IMR-90 (cell line): ENCODE measurements around the gene DEAF1. TPM values are rescaled to one million over a fixed set of nuclear protein-coding genes. Genes with fewer than 3 reads are reported as not detected.

Experiments
- ATAC-seq: fragments of 200-7000 bp; cut with Tn5 transposase; 2 replicates; pipeline ENCODE4 v1.9.1; 2020; ENCODE audit warnings: low read depth, mild to moderate bottlenecking, moderate library complexity
- BruUV-seq: library from RNA; stranded (reverse); fragments of 400-500 nt; replicated peaks from 2 replicates; lab custom pipeline; 2021; lab: Mats Ljungman, UMichigan
- CTCF ChIA-PET: fragments of 300-600 bp; formaldehyde crosslinking; extraction: SDS; loops from one replicate; lab custom pipeline; 2021; ENCODE audit warnings: antibody characterized with exemption; lab: Yijun Ruan, JAX
- POLR2A ChIA-PET: fragments of 300-600 bp; sonication (Branson Sonifier 250); formaldehyde crosslinking; loops from one replicate; lab custom pipeline; 2022; ENCODE audit warnings: antibody characterized with exemption; ENCODE audit not compliant: unreplicated experiment; lab: Charles Lee
- DNase-seq: peaks from one replicate; pipeline ENCODE4 v3.0.0; 2013
- H2AFZ ChIP-seq: replicated peaks from 2 replicates; pipeline ENCODE3; 2013; ENCODE audit warnings: low read length, mild to moderate bottlenecking; ENCODE audit not compliant: poor library complexity
- H2AK5ac ChIP-seq: 2 replicates; pipeline ENCODE4 v1.6.1; 2013; ENCODE audit warnings: low read depth, low read length, inconsistent platforms
- H2AK9ac ChIP-seq: replicated peaks from 2 replicates; pipeline ENCODE3; 2013; ENCODE audit warnings: mild to moderate bottlenecking, low read depth, low read length, moderate library complexity; ENCODE audit not compliant: poor library complexity
- H2BK120ac ChIP-seq: 2 replicates; pipeline ENCODE4 v1.6.1; 2013; ENCODE audit warnings: low read depth, low read length, inconsistent platforms
- H2BK15ac ChIP-seq: 3 replicates; pipeline ENCODE4 v1.6.1; 2013; ENCODE audit warnings: low read depth, low read length, inconsistent platforms
- H2BK20ac ChIP-seq: 2 replicates; pipeline ENCODE4 v1.6.1; 2013; ENCODE audit warnings: low read depth, mild to moderate bottlenecking, inconsistent platforms, low read length, moderate library complexity
- H2BK5ac ChIP-seq: 2 replicates; pipeline ENCODE4 v1.6.1; 2013; ENCODE audit warnings: mild to moderate bottlenecking, low read depth, low read length, inconsistent platforms; ENCODE audit not compliant: poor library complexity, severe bottlenecking
- H3K14ac ChIP-seq: replicated peaks from 2 replicates; pipeline ENCODE4 v1.6.1; 2013; ENCODE audit warnings: low read depth, low read length, inconsistent platforms
- H3K18ac ChIP-seq: 2 replicates; pipeline ENCODE4 v1.6.1; 2013; ENCODE audit warnings: low read depth, low read length, control low read depth
- H3K23ac ChIP-seq: 2 replicates; pipeline ENCODE4 v1.6.1; 2013; ENCODE audit warnings: low read depth, low read length, inconsistent platforms
- H3K27ac ChIP-seq: 2 replicates; pipeline ENCODE4 v1.5.1; 2013; ENCODE audit warnings: mild to moderate bottlenecking, control low read depth, low read length; ENCODE audit not compliant: insufficient read depth
- H3K27me3 ChIP-seq: 2 replicates; pipeline ENCODE4 v1.6.1; 2013; ENCODE audit warnings: low read length; ENCODE audit not compliant: control insufficient read depth, insufficient read depth
- H3K36me3 ChIP-seq: 2 replicates; pipeline ENCODE4 v1.6.1; 2013; ENCODE audit warnings: low read length, mixed read lengths; ENCODE audit not compliant: control insufficient read depth, insufficient read depth
- H3K4ac ChIP-seq: 2 replicates; pipeline ENCODE4 v1.6.1; 2013; ENCODE audit warnings: low read depth, low read length, inconsistent platforms
- H3K4me1 ChIP-seq: 2 replicates; pipeline ENCODE4 v1.6.1; 2013; ENCODE audit warnings: low read length, mixed read lengths; ENCODE audit not compliant: control insufficient read depth, insufficient read depth
- H3K4me2 ChIP-seq: 2 replicates; pipeline ENCODE4 v1.6.1; 2013; ENCODE audit warnings: low read depth, mild to moderate bottlenecking, control low read depth, low read length, moderate library complexity
- H3K4me3 ChIP-seq: 2 replicates; pipeline ENCODE4 v1.5.1; 2013; ENCODE audit warnings: low read depth, mild to moderate bottlenecking, control low read depth, low read length, moderate library complexity; ENCODE audit not compliant: insufficient read depth
- H3K56ac ChIP-seq: 2 replicates; pipeline ENCODE4 v1.6.1; 2013; ENCODE audit warnings: low read length, inconsistent platforms; ENCODE audit not compliant: insufficient read depth; ENCODE audit errors: extremely low read depth
- H3K79me1 ChIP-seq, 2 experiments: 2 replicates each; pipeline ENCODE4 v1.6.1; 2013; ENCODE audit warnings: low read length in 2 of 2, inconsistent platforms in 1 of 2, low read depth in 1 of 2
- H3K9ac ChIP-seq: 2 replicates; pipeline ENCODE4 v1.6.1; 2013; ENCODE audit warnings: low read depth, low read length, control low read depth
- H3K9me1 ChIP-seq: 2 replicates; pipeline ENCODE4 v1.6.1; 2013; ENCODE audit warnings: low read length, inconsistent platforms; ENCODE audit not compliant: insufficient read depth
- H3K9me3 ChIP-seq: 2 replicates; pipeline ENCODE4 v1.6.1; 2013; ENCODE audit warnings: low read length; ENCODE audit not compliant: control insufficient read depth, insufficient read depth
- H4K20me1 ChIP-seq: 2 replicates; pipeline ENCODE4 v1.6.1; 2013; ENCODE audit warnings: low read length, inconsistent platforms; ENCODE audit not compliant: insufficient read depth
- H4K5ac ChIP-seq: 2 replicates; pipeline ENCODE4 v1.6.1; 2013; ENCODE audit warnings: mild to moderate bottlenecking, low read depth, low read length, control low read depth
- H4K8ac ChIP-seq, 2 experiments: 2 replicates each; pipeline ENCODE4 v1.6.1; 2013; ENCODE audit warnings: low read depth in 2 of 2, low read length in 2 of 2, control low read depth in 1 of 2, inconsistent platforms in 1 of 2
- H4K91ac ChIP-seq: 2 replicates; pipeline ENCODE4 v1.6.1; 2013; ENCODE audit warnings: low read depth, low read length, inconsistent platforms; ENCODE audit not compliant: insufficient read depth
- BHLHE40 ChIP-seq: fragments of 150-350 bp; IDR thresholded peaks from 2 replicates; pipeline ENCODE4 v1.6.1; 2016; ENCODE audit warnings: mild to moderate bottlenecking, low read depth, low read length
- CHD1 ChIP-seq: IDR thresholded peaks from 2 replicates; pipeline ENCODE4 v1.6.1; 2012; ENCODE audit warnings: low read depth, low read length, improper control_type of control experiment
- MXI1 ChIP-seq: IDR thresholded peaks from 2 replicates; pipeline ENCODE4 v1.6.1; 2012; ENCODE audit warnings: low read depth, mild to moderate bottlenecking, low read length, moderate library complexity, borderline replicate concordance
- RAD21 ChIP-seq: IDR thresholded peaks from 2 replicates; pipeline ENCODE4 v1.6.1; 2012; ENCODE audit warnings: low read length, improper control_type of control experiment
- RCOR1 ChIP-seq: IDR thresholded peaks from 2 replicates; pipeline ENCODE4 v1.6.1; 2012; ENCODE audit warnings: mild to moderate bottlenecking, low read length, improper control_type of control experiment; ENCODE audit not compliant: insufficient replicate concordance
- USF2 ChIP-seq: fragments of 150-350 bp; IDR thresholded peaks from 2 replicates; pipeline ENCODE4 v1.6.1; 2017; ENCODE audit warnings: mild to moderate bottlenecking, antibody characterized with exemption, low read length, low read depth
- WGBS, 2 experiments: methylation state at CpG; one replicate each; pipeline versions ENCODE4 v1.1.5 to v1.1.7; 2013; ENCODE audit warnings: missing lambda C conversion rate in 2 of 2; ENCODE audit not compliant: insufficient read length in 1 of 2; ENCODE audit errors: extremely low coverage in 2 of 2; 5-methylcytosine and 5-hydroxymethylcytosine counted together
- dilution Hi-C: fragments of 300-500 bp; cut with HindIII; formaldehyde crosslinking; loops from one replicate; pipeline ENCODE4 v1.14.3; 2018; ENCODE audit warnings: low sequenced_read_pairs; ENCODE audit not compliant: unreplicated experiment
- in situ Hi-C: fragments of 300-500 bp; cut with MboI; formaldehyde crosslinking; loops from 3 replicates; pipeline ENCODE4 v1.14.3; 2019; ENCODE audit warnings: low sequenced_read_pairs, inconsistent platforms, mixed read lengths
- intact Hi-C: fragments of 100-400 bp; cut with micrococcal nuclease; formaldehyde crosslinking; loops from 2 replicates; pipeline ENCODE4 v1.10.0; 2022
- polyA plus RNA-seq, 3 experiments: library from polyadenylated mRNA; depleted of rRNA; stranded (reverse); fragments of >200 nt; gene quantifications; 2 replicates each; pipeline ENCODE4 v1.2.3, GENCODE V29; 2012; ENCODE audit warnings: low replicate concordance in 1 of 3
- total RNA-seq: library from RNA; depleted of rRNA; stranded (reverse); fragments of >200 nt; gene quantifications from 2 replicates; pipeline ENCODE4 v1.2.3, GENCODE V29; 2012

Gene DEAF1
- total and polyA plus RNA-seq, 2 of the 4 experiments (the other 2 are of a cell fraction): 22.9 to 31.6 TPM

GRCh38 chr11:629237-629583 is 65.8 kb downstream of the DEAF1 start:
- no peak overlapping the region for H3K14ac ChIP-seq
- intact Hi-C loops (no loop called here), in situ Hi-C loops (no loop called here), dilution Hi-C loops (no loop called here)
- peaks cover 6% of the 10 kb centered on the region; the same call in 1 of the 2 replicates for H4K20me1 ChIP-seq
- H4K8ac ChIP-seq: no peak overlapping the region
- TF ChIP-seq RAD21 (no peak), USF2 (no peak), CHD1 (no peak), MXI1 (no peak), BHLHE40 (no peak), RCOR1 (no peak)
- POLR2A ChIA-PET: no interaction called here
- H3K4me1 ChIP-seq: peaks cover 4% of the 10 kb centered on the region; the same call in 1 of the 2 replicates
- no peak overlapping the region for H2AFZ ChIP-seq
- CTCF ChIA-PET: no interaction called here
- H3K56ac ChIP-seq: no peak overlapping the region
- peaks cover 2% of the 10 kb centered on the region; the same call in 1 of the 2 replicates for H3K27me3 ChIP-seq
- no peak overlapping the region for H3K23ac ChIP-seq
- 83% methylated on average over 1 of the region's 10 CpGs; no CpG with 5 or more reads in 1 of the 2 experiments for WGBS, 2 experiments
- H4K91ac ChIP-seq: no peak overlapping the region
- H2AK5ac ChIP-seq: no peak overlapping the region
- no peak overlapping the region for H3K9ac ChIP-seq
- no peak overlapping the region for H3K27ac ChIP-seq
- no peak overlapping the region for H2BK120ac ChIP-seq
- no peak overlapping the region for H2BK15ac ChIP-seq
- H2AK9ac ChIP-seq: no peak overlapping the region
- H4K5ac ChIP-seq: no peak overlapping the region
- BruUV-seq: no TSS peak
- no peak overlapping the region for H2BK5ac ChIP-seq
- H3K18ac ChIP-seq: no peak overlapping the region
- no peak overlapping the region for H3K4me3 ChIP-seq
- H3K9me3 ChIP-seq: no peaks in the 10 kb centered on the region
- ATAC-seq (no peak), DNase-seq (no peak)
- no peak overlapping the region for H2BK20ac ChIP-seq
- H3K4ac ChIP-seq: no peak overlapping the region
- no peaks in the 10 kb centered on the region; the same call in none of the 2 replicates for H3K36me3 ChIP-seq
- H3K79me1 ChIP-seq: no peaks in the 10 kb centered on the region
- no peak overlapping the region for H3K4me2 ChIP-seq
- H3K9me1 ChIP-seq: peaks cover 5% of the 10 kb centered on the region; the same call in 1 of the 2 replicates
